Tibial nerve (tissue), 4 donors: ENCODE results near the gene OSCP1. TPM values are rescaled to one million over a fixed set of nuclear protein-coding genes. Genes with fewer than 3 reads are reported as not detected.
A peak's percentile ranks its signal among the peaks of the same experiment; 100 is the strongest.

Experiments used
- DNase-seq, 2 donors: peaks; one replicate each; pipeline ENCODE4 v3.0.0-alpha.2; 2019; ENCODE audit warnings: low spot score in 2 of 2
- H3K27ac ChIP-seq, 4 donors: fragments of 200-600 bp; sonication (generic) in 3 of 4; one replicate each; pipeline ENCODE4 v1.5.1; 2017 to 2019; ENCODE audit warnings: mild to moderate bottlenecking in 1 of 4
- H3K27me3 ChIP-seq, 2 donors: fragments of 200-600 bp; sonication (generic) in 1 of 2; one replicate each; pipeline versions ENCODE4 v1.5.1 to v1.6.0; 2017 to 2019
- H3K36me3 ChIP-seq, 3 donors: fragments of 200-600 bp; sonication (generic); one replicate each; pipeline ENCODE4 v1.5.1; 2018 to 2019
- H3K4me1 ChIP-seq, 4 donors: fragments of 200-600 bp; sonication (generic) in 3 of 4; one replicate each; pipeline ENCODE4 v1.5.1; 2017 to 2019
- H3K4me3 ChIP-seq, 4 donors: fragments of 200-600 bp; sonication (generic) in 3 of 4; one replicate each; pipeline ENCODE4 v1.5.1; 2017 to 2019; ENCODE audit warnings: mild to moderate bottlenecking in 1 of 4, moderate library complexity in 1 of 4
- H3K9me3 ChIP-seq, 4 donors: fragments of 200-600 bp; sonication (generic) in 3 of 4; one replicate each; pipeline ENCODE4 v1.5.1; 2017 to 2019
- CTCF ChIP-seq, 5 experiments: fragments of 200-600 bp in 3 of 5; fragments of 450-650 bp in 2 of 5; sonication (generic) in 3 of 5; IDR thresholded peaks; one replicate each; pipeline ENCODE4 v1.5.1; 2016 to 2019; ENCODE audit warnings: antibody characterized with exemption in 5 of 5, mild to moderate bottlenecking in 3 of 5, moderate library complexity in 2 of 5
- EP300 ChIP-seq, 2 donors: sonication (generic); formaldehyde crosslinking; IDR thresholded peaks; one replicate each; pipeline ENCODE4 v1.6.1; 2017; ENCODE audit warnings: antibody characterized with exemption in 2 of 2, mild to moderate bottlenecking in 1 of 2
- POLR2A ChIP-seq, 2 donors: fragments of 450-650 bp; IDR thresholded peaks; one replicate each; pipeline ENCODE4 v1.6.1; 2017; ENCODE audit warnings: antibody characterized with exemption in 2 of 2, mild to moderate bottlenecking in 2 of 2, moderate library complexity in 2 of 2
- WGBS, 2 donors: methylation state at CpG; one replicate each; pipeline ENCODE4 v1.1.5; 2018; 5-methylcytosine and 5-hydroxymethylcytosine counted together
- total RNA-seq, 4 donors: library from RNA; depleted of rRNA; stranded (reverse); fragments of >200 nt; gene quantifications; one replicate each; pipeline ENCODE4 v1.1.0, GENCODE V29; 2016

Gene OSCP1
- total RNA-seq, 4 donors from 2014 or later = 7.2 to 32.4 (median 17.6) TPM

- Histone ChIP-seq H3K9me3 (no peaks in the 10 kb centered on the region), H3K27me3 (no peaks in the 10 kb centered on the region), H3K36me3 (no peaks in the 10 kb centered on the region), H3K4me3 (no peak overlapping the region), H3K27ac (no peak overlapping the region), H3K4me1 (no peaks in the 10 kb centered on the region)
- no peak for DNase-seq
- 88 to 92% methylated on average over 1 of the region's 1 CpG for WGBS, 2 donors
- no peak for TF ChIP-seq POLR2A (IDR thresholded peaks at IDR 0.05)
- no peak for TF ChIP-seq EP300 (IDR thresholded peaks at IDR 0.05)
- no peak for TF ChIP-seq CTCF (IDR thresholded peaks at IDR 0.05)
Measured at GRCh38 chr1:36406440-36406839, 43.8 kb downstream of the OSCP1 start.

GRCh38 chr1:36402504-36402890 lies 47.8 kb downstream of the OSCP1 start:
- no peak for TF ChIP-seq CTCF (IDR thresholded peaks at IDR 0.05)
- no peak for TF ChIP-seq POLR2A (IDR thresholded peaks at IDR 0.05)
- no peak for TF ChIP-seq EP300 (IDR thresholded peaks at IDR 0.05)
- WGBS, 2 donors = 90 to 92% methylated on average over 4 of the region's 4 CpGs
- no peak for DNase-seq

GRCh38 chr1:36401602-36402503 lies 48.4 kb downstream of the OSCP1 start:
- Histone ChIP-seq H3K9me3 (no peaks in the 10 kb centered on the region), H3K4me3 (peak overlapping the region in 1 of 4 donors; percentile 7), H3K4me1 (peaks cover 0 to 12% (median 8%) of the 10 kb centered on the region in 4 donors), H3K27me3 (no peaks in the 10 kb centered on the region), H3K27ac (peak overlapping the region in 2 of 4 donors; percentile 24 to 50), H3K36me3 (no peaks in the 10 kb centered on the region)
- TF ChIP-seq CTCF (IDR thresholded peaks at IDR 0.05) (no peak), POLR2A (IDR thresholded peaks at IDR 0.05) (no peak), EP300 (IDR thresholded peaks at IDR 0.05) (no peak)
- 88 to 98% methylated on average over 7 to 12 of the region's 12 CpGs for WGBS, 2 donors
- no peak for DNase-seq

More at GRCh38 chr1:36402504-36402890, 47.8 kb downstream of the OSCP1 start:
- H3K27me3 ChIP-seq = no peaks in the 10 kb centered on the region
- peaks cover 0 to 10% (median 7%) of the 10 kb centered on the region in 4 donors for H3K4me1 ChIP-seq
- no peaks in the 10 kb centered on the region for H3K9me3 ChIP-seq
- H3K4me3 ChIP-seq = no peak overlapping the region
- H3K27ac ChIP-seq = no peak overlapping the region
- no peaks in the 10 kb centered on the region for H3K36me3 ChIP-seq

GRCh38 chr1:36400825-36401601 lies 49.2 kb downstream of the OSCP1 start:
- H3K9me3 ChIP-seq = no peaks in the 10 kb centered on the region
- H3K4me3 ChIP-seq = peak overlapping the region in 1 of 4 donors; percentile 7
- no peaks in the 10 kb centered on the region for H3K36me3 ChIP-seq
- H3K27me3 ChIP-seq = no peaks in the 10 kb centered on the region
- 72 to 74% methylated on average over 19 to 22 of the region's 22 CpGs for WGBS, 2 donors
- DNase-seq = peak; percentile 40 to 47
- H3K4me1 ChIP-seq = peaks cover 0 to 20% (median 14%) of the 10 kb centered on the region in 4 donors
- peak overlapping the region in 2 of 4 donors; percentile 24 to 50 for H3K27ac ChIP-seq
- TF ChIP-seq POLR2A (IDR thresholded peaks at IDR 0.05) (peak in 1 of 2 donors; percentile 12), EP300 (IDR thresholded peaks at IDR 0.05) (no peak), CTCF (IDR thresholded peaks at IDR 0.05) (no peak)

- WGBS, 2 donors = 86 to 92% methylated on average over 10 of the region's 10 CpGs
- TF ChIP-seq POLR2A (IDR thresholded peaks at IDR 0.05) (no peak), CTCF (IDR thresholded peaks at IDR 0.05) (no peak), EP300 (IDR thresholded peaks at IDR 0.05) (no peak)
- no peaks in the 10 kb centered on the region for H3K9me3 ChIP-seq
- H3K4me1 ChIP-seq = peaks cover 0 to 24% (median 14%) of the 10 kb centered on the region in 4 donors
- no peaks in the 10 kb centered on the region for H3K27me3 ChIP-seq
- no peak for DNase-seq
- no peak overlapping the region for H3K4me3 ChIP-seq
- no peaks in the 10 kb centered on the region for H3K36me3 ChIP-seq
- peak overlapping the region in 2 of 4 donors; percentile 24 to 50 for H3K27ac ChIP-seq
Measured at GRCh38 chr1:36400514-36400824, 49.8 kb downstream of the OSCP1 start.
